AG08395 (cell line): ENCODE results near the gene CERS6.

Experiments
- DNase-seq: peaks from one replicate; pipeline ENCODE4 v3.0.0; 2012; ENCODE audit warnings: mixed read lengths, low spot score

CERS6 gene

DNA sequence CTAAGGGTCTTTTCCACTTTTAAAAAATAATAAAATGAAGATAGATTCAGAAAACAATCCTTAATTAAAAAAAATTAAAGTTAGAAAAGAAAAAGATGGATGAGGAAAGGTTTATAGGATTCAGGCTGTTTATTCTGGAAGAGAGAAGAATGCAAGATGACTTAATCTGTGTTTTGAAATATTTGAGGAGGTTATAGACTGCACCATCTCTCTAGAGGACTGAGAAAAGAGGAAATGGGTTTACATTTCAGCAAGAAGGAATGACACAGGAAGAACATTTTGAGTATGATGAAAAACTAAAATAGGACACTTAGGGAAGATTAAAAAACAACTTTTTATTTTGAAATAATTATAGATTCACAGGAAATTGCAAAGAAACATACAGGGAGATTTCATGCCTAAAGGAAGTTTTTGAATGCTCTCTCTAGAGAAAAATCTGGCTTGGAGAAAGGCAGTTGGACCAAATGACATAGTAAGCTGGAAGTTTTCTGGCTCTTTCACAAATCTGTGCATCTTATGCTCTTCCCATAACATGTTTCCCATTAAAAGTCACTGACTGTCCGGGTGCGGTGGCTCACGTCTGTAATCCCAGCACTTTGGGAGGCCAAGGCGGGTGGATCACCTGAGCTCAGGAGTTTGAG, 75.0 kb downstream of the CERS6 start:
- DNase-seq: peak; percentile 53

DNA sequence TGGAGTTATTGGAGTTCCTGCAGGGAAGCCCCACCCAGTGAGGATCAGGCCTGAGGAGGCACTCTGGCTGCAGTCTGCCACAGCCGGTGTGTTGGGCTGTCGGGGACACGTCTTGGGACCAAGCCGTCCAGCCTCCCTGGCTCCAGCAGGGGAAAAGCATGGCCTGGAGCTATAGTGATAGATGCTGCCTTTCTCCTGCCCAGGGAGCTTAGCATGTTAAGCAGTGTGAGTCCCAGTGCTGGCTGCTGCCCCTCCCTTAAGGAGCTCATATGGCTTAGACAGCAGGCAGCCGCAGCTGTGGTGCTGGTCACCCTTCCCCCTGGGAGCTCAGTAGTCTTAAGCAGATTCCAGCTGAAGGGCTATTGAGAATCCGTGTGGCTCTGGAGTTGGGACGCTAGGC, 78.9 kb downstream of the CERS6 start:
- no peak for DNase-seq

- DNase-seq: no peak
These were observed 80.9 kb downstream of the CERS6 start for GRCh38 chr2:168536925-168537466.

DNA sequence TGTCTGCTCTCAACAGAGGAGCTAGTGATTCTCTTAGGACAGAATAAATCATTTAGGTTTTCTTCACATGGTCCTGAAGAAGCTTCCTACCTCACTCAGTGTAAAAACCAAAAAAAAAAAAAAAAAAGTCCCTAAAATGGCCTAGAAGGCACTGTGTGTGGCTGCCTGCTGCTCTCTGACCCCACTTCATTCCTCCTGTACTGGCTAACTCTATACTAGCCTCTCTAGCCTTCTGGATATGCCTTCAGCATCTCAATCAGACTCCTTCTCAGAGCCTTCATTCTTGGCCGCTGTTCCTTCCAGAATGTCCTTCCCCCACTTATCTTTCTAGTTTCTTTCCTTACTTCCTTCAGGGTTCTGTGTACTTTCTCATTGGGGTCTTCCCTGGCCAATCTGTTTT, 82.1 kb downstream of the CERS6 start:
- DNase-seq: no peak

- no peak for DNase-seq
These were observed 82.5 kb downstream of the CERS6 start for GRCh38 chr2:168538534-168538933.

- DNase-seq: no peak
These were observed 83.9 kb downstream of the CERS6 start for GRCh38 chr2:168539945-168540344.

DNA sequence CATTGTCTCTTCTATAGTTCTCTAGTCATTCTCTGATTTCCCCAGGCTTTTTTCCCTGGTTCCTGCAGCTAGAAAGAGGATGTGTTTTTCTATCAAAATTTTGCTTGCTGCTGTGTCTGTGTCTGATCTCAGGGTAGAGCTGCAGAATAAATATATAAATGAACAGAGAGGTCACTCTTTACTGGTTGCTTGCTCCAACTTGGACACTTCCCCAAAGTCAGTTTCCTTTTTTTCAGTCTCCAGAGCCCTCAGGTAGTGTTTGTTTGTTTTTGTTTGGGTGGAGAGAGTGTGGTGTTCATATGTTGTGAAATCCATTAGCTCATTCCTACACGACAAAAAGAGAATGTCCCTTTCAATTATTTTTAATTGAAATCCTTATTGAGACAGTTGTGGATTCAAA, 85.8 kb downstream of the CERS6 start:
- DNase-seq: no peak

GRCh38 chr2:168543037-168543436, 87.0 kb downstream of the CERS6 start:
- no peak for DNase-seq

DNA sequence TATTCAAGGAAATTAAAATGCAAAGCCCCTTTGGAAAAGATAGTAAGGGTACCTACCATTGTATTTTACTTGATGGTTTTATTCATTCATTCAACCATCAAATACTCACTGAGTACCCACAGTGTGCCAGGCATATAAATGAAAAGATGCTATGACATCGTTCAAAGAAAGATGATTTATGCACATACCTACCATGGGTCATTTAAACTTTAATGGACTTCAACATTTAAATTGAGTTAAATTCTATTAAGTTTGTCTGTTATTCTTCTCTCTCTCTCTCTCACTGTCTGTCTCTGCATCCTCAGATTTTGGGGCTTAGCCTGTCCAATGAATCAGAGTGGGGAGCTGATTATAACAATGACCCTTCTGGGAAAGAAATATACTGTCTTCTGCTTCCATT, 87.9 kb downstream of the CERS6 start:
- DNase-seq: no peak

DNA sequence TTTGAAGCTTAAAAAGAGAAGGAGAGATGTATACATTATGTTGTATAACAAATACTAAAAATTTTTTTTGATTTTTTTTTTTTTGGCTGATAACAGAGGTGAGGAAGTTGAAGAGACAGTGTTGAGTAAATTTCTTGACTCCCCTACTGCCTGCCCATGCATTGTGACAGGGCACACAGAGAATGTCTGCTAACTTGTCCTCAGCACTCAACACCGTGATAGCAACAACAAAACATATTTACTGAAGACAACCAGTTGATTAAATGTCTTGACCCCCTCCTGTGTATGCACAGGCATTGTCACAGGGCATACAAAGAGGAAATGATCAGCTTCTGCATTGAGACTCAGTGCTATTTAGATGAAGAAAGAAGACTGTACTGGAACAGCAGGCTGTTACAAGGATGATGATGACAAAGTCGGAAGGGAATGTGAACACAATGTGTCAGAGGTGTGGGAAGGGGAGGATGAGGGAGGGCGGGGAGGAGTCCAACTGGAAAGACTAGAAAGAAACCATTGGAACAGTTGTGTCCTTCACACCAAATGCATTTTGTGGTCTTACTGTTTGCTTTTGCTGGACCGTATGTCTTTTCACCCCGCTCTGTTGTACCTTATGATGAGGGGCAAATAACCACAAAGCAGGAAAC, 89.5 kb downstream of the CERS6 start:
- peak; percentile 88 for DNase-seq

DNA sequence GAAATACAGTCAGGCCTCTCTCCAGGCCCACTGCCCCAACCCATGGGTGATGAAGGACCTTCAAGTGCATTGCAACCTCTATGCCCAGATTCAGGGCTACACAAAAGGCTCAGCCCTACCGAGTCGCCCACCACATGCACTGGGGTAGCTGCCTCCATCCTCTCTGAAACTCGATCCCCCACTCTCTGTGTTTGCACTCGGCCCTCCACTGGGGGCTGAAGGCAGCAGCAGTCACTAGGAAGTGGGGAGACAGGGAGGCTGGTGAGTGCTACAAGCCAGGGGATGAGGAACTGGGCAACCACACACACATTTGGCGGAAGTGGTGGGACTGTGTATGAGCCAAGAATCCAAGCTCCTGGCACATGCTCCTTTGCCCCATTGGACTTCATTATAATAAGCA, 94.6 kb downstream of the CERS6 start:
- DNase-seq: no peak

GRCh38 chr2:168552450-168552856, 96.4 kb downstream of the CERS6 start:
- no peak for DNase-seq

GRCh38 chr2:168555283-168555682, 99.2 kb downstream of the CERS6 start:
- DNase-seq: no peak

GRCh38 chr2:168559187-168559586, 103.1 kb downstream of the CERS6 start:
- DNase-seq: no peak

- DNase-seq: no peak
These were observed 104.9 kb downstream of the CERS6 start for GRCh38 chr2:168560817-168561499.

DNA sequence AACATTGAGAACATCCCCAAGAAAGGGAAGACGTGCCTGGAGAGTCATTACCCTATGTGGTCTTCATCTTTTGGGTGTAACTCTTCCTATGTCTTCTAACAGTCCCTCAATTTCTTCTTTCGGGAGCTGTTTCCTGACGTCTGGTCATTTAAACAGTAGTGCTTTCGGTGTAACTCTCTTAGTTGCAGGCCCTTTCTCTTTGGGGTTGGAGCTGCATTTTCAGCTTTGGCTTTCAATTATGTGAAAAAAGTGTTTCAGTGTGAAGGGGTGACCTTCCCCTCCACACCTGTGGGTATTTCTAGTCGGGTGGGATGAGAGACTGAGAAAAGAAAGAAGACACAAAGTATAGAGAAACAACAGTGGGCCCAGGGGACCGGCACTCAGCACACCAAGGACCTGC, 105.9 kb downstream of the CERS6 start:
- DNase-seq: no peak

DNA sequence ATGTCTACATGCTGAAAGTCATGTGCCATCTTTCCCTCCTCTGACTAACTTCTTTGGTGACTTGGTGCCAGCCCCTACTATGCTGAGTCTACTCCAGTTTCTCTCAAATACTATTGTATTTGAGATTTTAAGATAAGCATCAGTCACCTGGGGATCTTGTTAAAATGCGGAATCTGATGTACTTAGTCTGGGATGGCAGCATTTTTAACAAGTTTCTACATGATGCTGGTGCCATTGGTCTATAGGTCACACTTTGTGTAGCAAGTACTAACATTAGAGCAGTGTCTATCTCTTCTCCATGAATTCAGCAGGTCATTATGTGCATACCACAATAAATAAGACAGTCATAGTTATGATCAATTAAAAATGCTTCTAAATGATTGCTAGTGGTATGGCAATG, 106.9 kb downstream of the CERS6 start:
- no peak for DNase-seq

DNA sequence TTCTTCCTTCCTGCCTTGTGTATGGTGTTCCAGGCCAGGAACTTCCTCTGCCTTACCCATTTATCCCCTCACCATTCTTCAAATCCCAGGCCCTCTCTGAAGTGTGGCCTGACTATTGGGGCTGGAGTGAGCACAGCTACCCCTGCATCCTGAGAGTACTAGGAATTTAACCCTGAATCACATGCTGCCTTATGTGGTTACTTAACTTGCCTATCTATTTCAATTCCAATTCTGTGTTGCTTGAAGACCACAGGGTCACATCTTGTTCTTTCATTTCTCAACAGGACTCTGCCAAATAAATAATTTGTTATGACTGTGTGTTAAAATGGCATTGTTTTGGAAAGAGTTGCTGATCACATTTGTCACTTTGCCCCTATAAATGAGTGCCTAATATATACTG, 108.6 kb downstream of the CERS6 start:
- DNase-seq: no peak

DNA sequence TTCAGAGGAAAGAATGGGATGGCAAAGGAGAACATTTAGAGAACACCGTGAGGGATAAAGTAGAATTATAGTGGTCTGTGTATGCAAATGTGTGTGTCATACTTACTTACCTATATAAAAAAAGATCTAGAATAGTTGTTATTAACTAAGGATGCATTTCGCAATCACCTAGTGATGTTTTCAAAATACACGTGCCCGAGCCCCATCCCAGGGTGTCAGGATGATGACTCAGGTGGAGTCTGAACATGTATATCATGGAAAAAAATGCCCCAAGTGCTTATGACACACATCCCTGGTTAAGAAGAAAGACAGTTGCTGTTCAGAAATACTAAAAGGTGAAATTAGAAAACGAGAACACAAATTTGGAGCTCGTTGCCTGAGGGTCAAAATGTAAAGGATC, 109.0 kb downstream of the CERS6 start:
- peak; percentile 19 for DNase-seq

GRCh38 chr2:168565512-168565911, 109.4 kb downstream of the CERS6 start:
- no peak for DNase-seq

- DNase-seq: no peak
These were observed 111.0 kb downstream of the CERS6 start for GRCh38 chr2:168566974-168567665.

DNA sequence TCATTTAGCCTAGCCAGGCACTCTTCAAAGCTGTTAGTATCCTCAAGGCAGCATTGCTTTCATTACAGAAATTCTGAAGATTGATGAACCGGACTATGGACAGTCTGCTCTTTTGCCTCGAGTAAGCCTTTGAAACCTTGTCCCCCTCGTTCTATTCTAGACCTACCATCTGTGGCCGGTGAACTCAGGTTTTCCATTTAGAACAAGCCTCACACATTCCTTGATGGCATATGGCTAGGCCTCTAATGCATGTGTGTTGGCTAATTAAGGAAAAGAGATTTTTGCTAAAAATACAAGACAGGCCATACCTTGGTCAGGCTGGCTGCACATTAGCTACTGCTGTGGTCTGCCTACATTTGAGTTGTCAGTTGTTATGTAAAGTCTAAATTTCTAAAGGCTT, 111.8 kb downstream of the CERS6 start:
- DNase-seq: no peak
